ENCODE data around the gene OSBPL8. TPM values are rescaled to one million over a fixed set of nuclear protein-coding genes. Genes with fewer than 3 reads are reported as not detected.

Gene OSBPL8
- total and polyA plus RNA-seq, 9 of the 15 experiments (the other 6 are each of a cell fraction or from before 2014, with no cell fraction given): 17.4 to 82.7 (median 42.8) TPM

- TF ChIP-seq AFF4 (CRISPR knock-in tag; IDR thresholded peaks at IDR 0.05): no peak
- TF ChIP-seq MYNN (IDR thresholded peaks at IDR 0.05): no peak
- TF ChIP-seq MYNN (CRISPR knock-in tag; IDR thresholded peaks at IDR 0.05): no peak
- no peak for TF ChIP-seq LARP7 (IDR thresholded peaks at IDR 0.05)
- TF ChIP-seq HNRNPUL1 (IDR thresholded peaks at IDR 0.05; ENCODE audit: low read length): no peak
- no peak for TF ChIP-seq ZNF551 (CRISPR knock-in tag; IDR thresholded peaks at IDR 0.05)
- no peak for TF ChIP-seq ETV6 (IDR thresholded peaks at IDR 0.05; ENCODE audit: borderline replicate concordance in 1 of 2, low read depth in 2 of 2, low read length in 1 of 2)
- TF ChIP-seq ETV6 (CRISPR knock-in tag; IDR thresholded peaks at IDR 0.05; ENCODE audit: borderline replicate concordance): no peak
- no peak for TF ChIP-seq ZEB2 (IDR thresholded peaks at IDR 0.05)
- TF ChIP-seq, protein P1, sequence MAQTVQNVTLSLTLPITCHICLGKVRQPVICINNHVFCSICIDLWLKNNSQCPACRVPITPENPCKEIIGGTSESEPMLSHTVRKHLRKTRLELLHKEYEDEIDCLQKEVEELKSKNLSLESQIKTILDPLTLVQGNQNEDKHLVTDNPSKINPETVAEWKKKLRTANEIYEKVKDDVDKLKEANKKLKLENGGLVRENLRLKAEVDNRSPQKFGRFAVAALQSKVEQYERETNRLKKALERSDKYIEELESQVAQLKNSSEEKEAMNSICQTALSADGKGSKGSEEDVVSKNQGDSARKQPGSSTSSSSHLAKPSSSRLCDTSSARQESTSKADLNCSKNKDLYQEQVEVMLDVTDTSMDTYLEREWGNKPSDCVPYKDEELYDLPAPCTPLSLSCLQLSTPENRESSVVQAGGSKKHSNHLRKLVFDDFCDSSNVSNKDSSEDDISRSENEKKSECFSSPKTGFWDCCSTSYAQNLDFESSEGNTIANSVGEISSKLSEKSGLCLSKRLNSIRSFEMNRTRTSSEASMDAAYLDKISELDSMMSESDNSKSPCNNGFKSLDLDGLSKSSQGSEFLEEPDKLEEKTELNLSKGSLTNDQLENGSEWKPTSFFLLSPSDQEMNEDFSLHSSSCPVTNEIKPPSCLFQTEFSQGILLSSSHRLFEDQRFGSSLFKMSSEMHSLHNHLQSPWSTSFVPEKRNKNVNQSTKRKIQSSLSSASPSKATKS (CRISPR knock-in tag; IDR thresholded peaks at IDR 0.05): no peak
- no peak for TF ChIP-seq GABPB2 (CRISPR knock-in tag; conservative IDR thresholded peaks at IDR 0.05)
- TF ChIP-seq BMI1 (IDR thresholded peaks at IDR 0.05; ENCODE audit: low read length): no peak
- TF ChIP-seq ZNF41 (CRISPR knock-in tag; conservative IDR thresholded peaks at IDR 0.05): peak; percentile 67; the same call in 1 of the 2 replicates
- no peak for TF ChIP-seq SMAD1 (IDR thresholded peaks at IDR 0.05; ENCODE audit: low read depth, low read length, partially characterized antibody)
- no peak for TF ChIP-seq ZC3H8 (IDR thresholded peaks at IDR 0.05)
- TF ChIP-seq, protein P2, sequence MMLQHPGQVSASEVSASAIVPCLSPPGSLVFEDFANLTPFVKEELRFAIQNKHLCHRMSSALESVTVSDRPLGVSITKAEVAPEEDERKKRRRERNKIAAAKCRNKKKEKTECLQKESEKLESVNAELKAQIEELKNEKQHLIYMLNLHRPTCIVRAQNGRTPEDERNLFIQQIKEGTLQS (IDR thresholded peaks at IDR 0.05): no peak; the same call in 1 of the 2 replicates
- TF ChIP-seq, protein P2 (CRISPR knock-in tag; conservative IDR thresholded peaks at IDR 0.05): no peak
- TF ChIP-seq ZNF408 (CRISPR knock-in tag; IDR thresholded peaks at IDR 0.05; ENCODE audit: low read depth): no peak
- TF ChIP-seq, protein P3, sequence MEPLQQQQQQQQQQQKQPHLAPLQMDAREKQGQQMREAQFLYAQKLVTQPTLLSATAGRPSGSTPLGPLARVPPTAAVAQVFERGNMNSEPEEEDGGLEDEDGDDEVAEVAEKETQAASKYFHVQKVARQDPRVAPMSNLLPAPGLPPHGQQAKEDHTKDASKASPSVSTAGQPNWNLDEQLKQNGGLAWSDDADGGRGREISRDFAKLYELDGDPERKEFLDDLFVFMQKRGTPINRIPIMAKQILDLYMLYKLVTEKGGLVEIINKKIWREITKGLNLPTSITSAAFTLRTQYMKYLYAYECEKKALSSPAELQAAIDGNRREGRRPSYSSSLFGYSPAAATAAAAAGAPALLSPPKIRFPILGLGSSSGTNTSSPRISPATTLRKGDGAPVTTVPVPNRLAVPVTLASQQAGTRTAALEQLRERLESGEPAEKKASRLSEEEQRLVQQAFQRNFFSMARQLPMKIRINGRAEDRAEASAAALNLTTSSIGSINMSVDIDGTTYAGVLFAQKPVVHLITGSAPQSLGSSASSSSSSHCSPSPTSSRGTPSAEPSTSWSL (CRISPR knock-in tag; IDR thresholded peaks at IDR 0.05; ENCODE audit: borderline replicate concordance): no peak
- TF ChIP-seq HDAC2 (IDR thresholded peaks at IDR 0.05): no peak
- no peak for TF ChIP-seq ZC3H4 (CRISPR knock-in tag; IDR thresholded peaks at IDR 0.05; ENCODE audit: borderline replicate concordance)
- no peak for TF ChIP-seq SMAD2 (IDR thresholded peaks at IDR 0.05; ENCODE audit: low read depth, low read length)
- no peak for TF ChIP-seq PHF20 (IDR thresholded peaks at IDR 0.05; ENCODE audit: partially characterized antibody)
- TF ChIP-seq BCOR (IDR thresholded peaks at IDR 0.05): no peak
These were observed 255.5 kb downstream of the OSBPL8 start (continued) for GRCh38 chr12:76303989-76304460.
